CD14-positive monocyte (primary cell): Measurements from ENCODE around the gene MUC5AC. TPM values are rescaled to one million over a fixed set of nuclear protein-coding genes. Genes with fewer than 3 reads are reported as not detected.

ENCODE experiments used
- DNase-seq, 3 donors: peaks; one replicate each; pipeline ENCODE4 v3.0.0-alpha.2; 2011 to 2022
- H2AFZ ChIP-seq: 2 replicates; pipeline ENCODE4 v1.6.0; 2012; ENCODE audit warnings: mild to moderate bottlenecking, low read depth, low read length, inconsistent platforms; ENCODE audit not compliant: insufficient read depth, poor library complexity, severe bottlenecking
- H3K27ac ChIP-seq, 2 donors: 1 replicate in 1 of 2; 2 replicates in 1 of 2; pipeline ENCODE4 v1.5.1; 2012 to 2013; ENCODE audit warnings: low read length in 2 of 2, control low read depth in 1 of 2, inconsistent platforms in 1 of 2, low read depth in 1 of 2, mild to moderate bottlenecking in 1 of 2
- H3K27me3 ChIP-seq, 2 donors: one replicate each; pipeline versions ENCODE4 v1.6.0 to v1.6.1; 2011 to 2013; ENCODE audit warnings: low read length in 2 of 2; ENCODE audit not compliant: control insufficient read depth in 2 of 2, insufficient read depth in 2 of 2
- H3K36me3 ChIP-seq, 2 donors: replicated peaks in 1 of 2; 1 replicate in 1 of 2; 2 replicates in 1 of 2; pipeline versions ENCODE4 v1.5.1 to v1.6.1; 2012 to 2013; ENCODE audit warnings: low read length in 2 of 2, control low read depth in 1 of 2, inconsistent platforms in 1 of 2, mild to moderate bottlenecking in 1 of 2; ENCODE audit not compliant: insufficient read depth in 2 of 2, control insufficient read depth in 1 of 2
- H3K4me1 ChIP-seq, 2 donors: 1 replicate in 1 of 2; 2 replicates in 1 of 2; pipeline versions ENCODE4 v1.5.1 to v1.6.1; 2012 to 2013; ENCODE audit warnings: low read length in 2 of 2, control low read depth in 1 of 2, inconsistent platforms in 1 of 2, mild to moderate bottlenecking in 1 of 2, moderate library complexity in 1 of 2; ENCODE audit not compliant: insufficient read depth in 2 of 2, control insufficient read depth in 1 of 2
- H3K4me2 ChIP-seq: replicated peaks from 2 replicates; pipeline ENCODE3; 2012; ENCODE audit warnings: low read length, moderate library complexity, mild to moderate bottlenecking; ENCODE audit not compliant: poor library complexity, severe bottlenecking; ENCODE audit errors: extremely low read depth
- H3K4me3 ChIP-seq, 3 experiments: fragments of 200-600 bp in 1 of 3; sonication (generic) in 1 of 3; replicated peaks in 1 of 3; 1 replicate in 2 of 3; 2 replicates in 1 of 3; pipeline ENCODE4 v1.5.1; 2011 to 2013; ENCODE audit warnings: low read length in 3 of 3, mild to moderate bottlenecking in 3 of 3, control low read depth in 2 of 3, low read depth in 2 of 3, inconsistent platforms in 1 of 3, moderate library complexity in 1 of 3
- H3K79me2 ChIP-seq: 2 replicates; pipeline ENCODE4 v1.6.0; 2012; ENCODE audit warnings: mild to moderate bottlenecking, control low read depth, inconsistent platforms, low read length, moderate library complexity; ENCODE audit not compliant: insufficient read depth
- H3K9ac ChIP-seq: 2 replicates; pipeline ENCODE4 v1.6.0; 2017; ENCODE audit warnings: low read length, mild to moderate bottlenecking; ENCODE audit not compliant: insufficient read depth, poor library complexity, severe bottlenecking
- H3K9me3 ChIP-seq, 2 donors: replicated peaks in 1 of 2; 1 replicate in 1 of 2; 2 replicates in 1 of 2; pipeline versions ENCODE4 v1.5.1 to v1.6.1; 2012 to 2013; ENCODE audit warnings: low read length in 2 of 2, control low read depth in 1 of 2; ENCODE audit not compliant: control insufficient read depth in 1 of 2, insufficient read depth in 1 of 2
- H4K20me1 ChIP-seq: 2 replicates; pipeline ENCODE4 v1.6.0; 2012; ENCODE audit warnings: mild to moderate bottlenecking, low read length, control low read depth, moderate library complexity; ENCODE audit not compliant: insufficient read depth
- H3K27ac Mint-ChIP-seq, 7 donors: one replicate each; pipeline ENCODE4 v1.8.0; 2020; ENCODE audit warnings: mild to moderate bottlenecking in 7 of 7, mixed read lengths in 7 of 7, moderate library complexity in 6 of 7, inconsistent platforms in 2 of 7
- H3K27me3 Mint-ChIP-seq, 3 donors: one replicate each; pipeline ENCODE4 v1.8.0; 2021 to 2022; ENCODE audit warnings: low read depth in 3 of 3, mild to moderate bottlenecking in 3 of 3, mixed read lengths in 3 of 3, moderate library complexity in 3 of 3, inconsistent platforms in 1 of 3
- H3K36me3 Mint-ChIP-seq, 2 donors: one replicate each; pipeline ENCODE4 v1.8.0; 2020; ENCODE audit warnings: mixed read lengths in 2 of 2, inconsistent platforms in 1 of 2, mild to moderate bottlenecking in 1 of 2
- H3K4me1 Mint-ChIP-seq: one replicate; pipeline ENCODE4 v1.8.0; 2020; ENCODE audit warnings: mild to moderate bottlenecking, mixed read lengths
- H3K4me3 Mint-ChIP-seq, 2 donors: one replicate each; pipeline ENCODE4 v1.8.0; 2020; ENCODE audit warnings: mild to moderate bottlenecking in 2 of 2, mixed read lengths in 2 of 2, moderate library complexity in 1 of 2
- H3K9me3 Mint-ChIP-seq, 7 donors: one replicate each; pipeline ENCODE4 v1.8.0; 2020 to 2022; ENCODE audit warnings: mixed read lengths in 7 of 7, mild to moderate bottlenecking in 6 of 7, moderate library complexity in 6 of 7, inconsistent platforms in 2 of 7
- WGBS: methylation state at CpG from one replicate; pipeline ENCODE4 v1.1.5; 2013; ENCODE audit warnings: missing lambda C conversion rate; ENCODE audit not compliant: insufficient coverage; 5-methylcytosine and 5-hydroxymethylcytosine counted together
- intact Hi-C, 2 donors: fragments of 100-400 bp; cut with micrococcal nuclease; formaldehyde crosslinking; loops; one replicate each; pipeline versions ENCODE4 v1.15.0 to v1.15.1; 2023
- polyA plus RNA-seq, 3 donors: library from polyadenylated mRNA; depleted of rRNA in 1 of 3; unstranded in 2 of 3; stranded (reverse) in 1 of 3; fragments of 300-500 nt in 2 of 3; fragments of >200 nt in 1 of 3; fragmentation: Illumina TruSeq in 2 of 3; gene quantifications; 1 replicate in 2 of 3; 2 replicates in 1 of 3; pipeline ENCODE4 v1.2.3, GENCODE V29; 2012 to 2021
- TF ChIP-seq, protein P1 (sequence below): fragments of 200-600 bp; IDR thresholded peaks from one replicate; pipeline ENCODE4 v1.8.0; 2022; ENCODE audit warnings: antibody characterized with exemption, mild to moderate bottlenecking

The MUC5AC gene
- polyA plus RNA-seq, 3 donors: not detected

DNA sequence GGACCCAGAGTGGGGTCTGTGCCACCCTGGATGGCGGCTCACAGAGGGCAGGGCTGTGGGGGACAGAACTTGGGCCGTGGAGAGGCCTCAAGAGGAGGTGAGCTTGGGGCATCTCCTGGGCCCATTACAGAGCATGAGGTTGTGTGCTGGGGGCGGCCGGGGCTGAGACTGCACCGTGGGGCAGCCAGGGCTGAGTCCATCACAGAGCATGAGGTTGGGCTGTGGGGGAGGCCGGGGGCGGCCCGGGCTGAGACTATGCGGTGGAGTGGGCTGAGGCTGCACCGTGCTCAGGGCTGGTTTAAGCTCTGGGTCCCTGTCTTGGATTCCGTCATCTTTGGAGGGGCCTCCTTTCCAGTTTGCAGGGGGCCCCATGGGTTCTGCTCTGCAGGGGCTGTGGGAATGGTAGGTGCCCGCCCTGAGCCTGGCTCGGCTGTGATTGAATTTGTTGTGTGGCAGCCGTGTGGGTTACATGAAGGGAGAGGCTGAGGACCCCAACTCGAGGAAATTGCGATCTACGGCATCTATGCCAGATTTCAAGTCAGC lies 38.1 kb upstream of the MUC5AC start:
- no peak overlapping the region for H3K27ac Mint-ChIP-seq
- intact Hi-C loops: no loop called here
- no peaks in the 10 kb centered on the region for H3K36me3 ChIP-seq
- DNase-seq: no peak
- no peak overlapping the region for H3K4me3 Mint-ChIP-seq
- H2AFZ ChIP-seq: no peak overlapping the region
- no peak overlapping the region for H3K4me2 ChIP-seq
- no peaks in the 10 kb centered on the region for H4K20me1 ChIP-seq
- H3K4me1 ChIP-seq: no peaks in the 10 kb centered on the region
- peaks cover 0 to 5% (median 2%) of the 10 kb centered on the region in 7 donors for H3K9me3 Mint-ChIP-seq
- H3K79me2 ChIP-seq: no peaks in the 10 kb centered on the region
- H3K27ac ChIP-seq: no peak overlapping the region
- peaks cover 3 to 8% (median 3%) of the 10 kb centered on the region in 3 donors for H3K27me3 Mint-ChIP-seq
- no peak overlapping the region for H3K9ac ChIP-seq
- H3K9me3 ChIP-seq: no peaks in the 10 kb centered on the region
- no peak overlapping the region for H3K4me3 ChIP-seq
- no peaks in the 10 kb centered on the region for H3K27me3 ChIP-seq
- TF ChIP-seq, protein P1, sequence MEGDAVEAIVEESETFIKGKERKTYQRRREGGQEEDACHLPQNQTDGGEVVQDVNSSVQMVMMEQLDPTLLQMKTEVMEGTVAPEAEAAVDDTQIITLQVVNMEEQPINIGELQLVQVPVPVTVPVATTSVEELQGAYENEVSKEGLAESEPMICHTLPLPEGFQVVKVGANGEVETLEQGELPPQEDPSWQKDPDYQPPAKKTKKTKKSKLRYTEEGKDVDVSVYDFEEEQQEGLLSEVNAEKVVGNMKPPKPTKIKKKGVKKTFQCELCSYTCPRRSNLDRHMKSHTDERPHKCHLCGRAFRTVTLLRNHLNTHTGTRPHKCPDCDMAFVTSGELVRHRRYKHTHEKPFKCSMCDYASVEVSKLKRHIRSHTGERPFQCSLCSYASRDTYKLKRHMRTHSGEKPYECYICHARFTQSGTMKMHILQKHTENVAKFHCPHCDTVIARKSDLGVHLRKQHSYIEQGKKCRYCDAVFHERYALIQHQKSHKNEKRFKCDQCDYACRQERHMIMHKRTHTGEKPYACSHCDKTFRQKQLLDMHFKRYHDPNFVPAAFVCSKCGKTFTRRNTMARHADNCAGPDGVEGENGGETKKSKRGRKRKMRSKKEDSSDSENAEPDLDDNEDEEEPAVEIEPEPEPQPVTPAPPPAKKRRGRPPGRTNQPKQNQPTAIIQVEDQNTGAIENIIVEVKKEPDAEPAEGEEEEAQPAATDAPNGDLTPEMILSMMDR: no peak
- no peaks in the 10 kb centered on the region for H3K4me1 Mint-ChIP-seq
- H3K36me3 Mint-ChIP-seq: no peaks in the 10 kb centered on the region
- 94% methylated on average over 15 of the region's 17 CpGs for WGBS

DNA sequence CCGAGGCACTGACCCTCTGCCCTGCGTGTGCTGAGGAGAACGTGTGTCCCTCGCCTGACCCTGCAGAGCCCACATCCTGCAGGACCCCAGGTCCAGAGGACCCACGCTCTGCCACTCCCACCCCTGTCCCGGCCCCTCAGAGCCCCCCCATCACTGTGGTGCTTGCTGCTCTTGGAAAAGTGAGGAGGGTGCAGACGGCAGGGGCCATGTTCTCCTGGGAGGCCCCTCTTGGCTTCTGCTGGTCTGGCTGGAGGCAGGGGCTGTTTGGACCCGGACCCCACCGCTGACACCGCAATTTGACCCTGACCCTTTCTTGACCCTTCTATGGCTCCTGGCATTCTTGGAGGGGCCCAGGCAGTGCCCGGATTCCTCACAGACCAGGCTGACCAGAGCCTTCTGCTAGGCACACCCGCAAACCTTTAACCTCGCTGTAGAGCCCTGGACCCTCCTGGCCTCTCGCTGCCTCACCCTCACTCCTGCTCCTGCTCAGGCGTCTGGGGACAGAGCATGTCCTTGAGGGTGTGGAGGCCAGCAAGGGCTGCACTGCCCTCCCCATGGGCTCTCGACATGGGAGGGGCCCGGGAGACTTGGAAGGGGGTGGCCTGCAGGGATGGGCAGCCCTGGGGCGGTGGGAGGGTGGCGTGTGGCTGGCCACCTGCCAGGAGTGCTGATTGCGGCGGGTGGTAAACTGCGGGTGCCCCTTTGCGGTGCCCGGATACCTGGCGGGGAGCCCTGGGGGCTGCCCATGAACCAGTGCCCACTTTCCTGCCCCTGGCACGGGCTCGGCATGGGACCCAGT lies 37.0 kb upstream of the MUC5AC start:
- no peak overlapping the region for H2AFZ ChIP-seq
- no peaks in the 10 kb centered on the region for H3K9me3 ChIP-seq
- no peak for DNase-seq
- H3K36me3 ChIP-seq: no peaks in the 10 kb centered on the region
- Mint-ChIP-seq H3K27me3 (peaks cover 3 to 5% (median 4%) of the 10 kb centered on the region in 3 donors), H3K36me3 (no peaks in the 10 kb centered on the region), H3K4me3 (no peak overlapping the region), H3K4me1 (no peaks in the 10 kb centered on the region), H3K9me3 (peaks cover 0 to 12% (median 4%) of the 10 kb centered on the region in 7 donors), H3K27ac (no peak overlapping the region)
- H3K4me3 ChIP-seq: no peak overlapping the region
- no peaks in the 10 kb centered on the region for H4K20me1 ChIP-seq
- H3K9ac ChIP-seq: no peak overlapping the region
- 88% methylated on average over 25 of the region's 27 CpGs for WGBS
- H3K4me2 ChIP-seq: no peak overlapping the region
- H3K4me1 ChIP-seq: no peaks in the 10 kb centered on the region
- no peaks in the 10 kb centered on the region for H3K79me2 ChIP-seq
- H3K27ac ChIP-seq: no peak overlapping the region
- intact Hi-C loops: no loop called here
- TF ChIP-seq, protein P1: no peak
- H3K27me3 ChIP-seq: no peaks in the 10 kb centered on the region
